Keratinocyte (primary cell): ENCODE results near the gene BMP7.

Experiments
- EZH2 ChIP-seq: IDR thresholded peaks from one replicate; pipeline ENCODE4 v1.6.1; 2012; ENCODE audit warnings: inconsistent platforms, mild to moderate bottlenecking, low read length, moderate library complexity
- TF ChIP-seq, protein P1 (sequence below), 3 experiments: IDR thresholded peaks in 1 of 3; conservative IDR thresholded peaks in 1 of 3; optimal IDR thresholded peaks in 1 of 3; 2 replicates in 2 of 3; 3 replicates in 1 of 3; pipeline versions ENCODE3 to v1.5.1; 2011; ENCODE audit warnings: low read length in 3 of 3, mild to moderate bottlenecking in 3 of 3, moderate library complexity in 2 of 3, control low read depth in 1 of 3, inconsistent platforms in 1 of 3; ENCODE audit not compliant: insufficient read depth in 2 of 3; ENCODE audit errors: extremely low read depth in 1 of 3

DNA sequence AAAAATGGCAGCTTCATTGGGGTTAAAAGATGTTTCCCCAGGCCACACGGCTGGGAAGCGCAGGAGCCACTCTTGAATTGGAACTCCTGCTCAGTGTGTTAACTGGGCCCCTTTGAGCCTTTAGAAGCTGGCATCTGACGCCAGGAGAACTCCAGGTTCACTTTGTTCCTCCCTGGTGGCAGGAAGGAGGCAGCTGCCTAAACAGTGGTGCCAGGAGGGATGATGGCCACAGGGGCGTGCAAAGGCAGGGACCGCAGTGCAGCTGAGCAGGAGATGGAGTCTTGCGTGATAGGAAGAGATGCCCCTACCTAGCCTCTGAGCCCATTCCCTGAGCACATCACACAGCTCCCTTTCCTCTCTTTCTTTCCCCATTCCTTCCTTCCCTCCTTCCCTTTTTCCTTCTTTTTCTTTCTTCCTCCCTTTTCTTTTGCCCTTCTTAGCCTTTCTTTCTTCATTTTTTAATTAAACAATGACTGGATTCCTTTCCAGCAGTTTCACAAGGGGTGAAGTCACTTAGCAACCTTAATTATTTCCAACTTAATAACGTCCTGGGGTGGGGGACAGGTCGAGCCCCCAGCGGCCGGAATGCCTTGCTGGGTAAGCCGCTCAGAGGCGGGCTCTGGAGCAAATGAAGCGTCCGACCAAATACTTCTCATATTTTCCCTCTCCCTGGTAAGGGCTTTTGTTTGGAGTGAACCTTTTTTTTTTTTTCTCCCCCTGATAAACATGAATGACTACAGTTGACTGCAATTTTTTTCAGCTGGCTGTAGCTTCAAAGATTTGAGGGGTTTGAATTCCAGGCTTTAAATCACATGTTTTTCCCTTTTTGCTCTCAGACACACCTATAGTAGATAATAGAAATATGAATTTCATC, 20.8 kb upstream of the BMP7 start:
- TF ChIP-seq EZH2, result no peak
- TF ChIP-seq, protein P1, sequence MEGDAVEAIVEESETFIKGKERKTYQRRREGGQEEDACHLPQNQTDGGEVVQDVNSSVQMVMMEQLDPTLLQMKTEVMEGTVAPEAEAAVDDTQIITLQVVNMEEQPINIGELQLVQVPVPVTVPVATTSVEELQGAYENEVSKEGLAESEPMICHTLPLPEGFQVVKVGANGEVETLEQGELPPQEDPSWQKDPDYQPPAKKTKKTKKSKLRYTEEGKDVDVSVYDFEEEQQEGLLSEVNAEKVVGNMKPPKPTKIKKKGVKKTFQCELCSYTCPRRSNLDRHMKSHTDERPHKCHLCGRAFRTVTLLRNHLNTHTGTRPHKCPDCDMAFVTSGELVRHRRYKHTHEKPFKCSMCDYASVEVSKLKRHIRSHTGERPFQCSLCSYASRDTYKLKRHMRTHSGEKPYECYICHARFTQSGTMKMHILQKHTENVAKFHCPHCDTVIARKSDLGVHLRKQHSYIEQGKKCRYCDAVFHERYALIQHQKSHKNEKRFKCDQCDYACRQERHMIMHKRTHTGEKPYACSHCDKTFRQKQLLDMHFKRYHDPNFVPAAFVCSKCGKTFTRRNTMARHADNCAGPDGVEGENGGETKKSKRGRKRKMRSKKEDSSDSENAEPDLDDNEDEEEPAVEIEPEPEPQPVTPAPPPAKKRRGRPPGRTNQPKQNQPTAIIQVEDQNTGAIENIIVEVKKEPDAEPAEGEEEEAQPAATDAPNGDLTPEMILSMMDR (optimal IDR thresholded peaks at IDR 0.05 in 1 of 3, IDR thresholded peaks at IDR 0.05 in 1 of 3, conservative IDR thresholded peaks at IDR 0.05 in 1 of 3; ENCODE audit: extremely low read depth in 1 of 3, insufficient read depth in 2 of 3, low read length in 3 of 3), result no peak
